B cell (primary cell): ENCODE measurements around the gene TOGARAM2. TPM values are rescaled to one million over a fixed set of nuclear protein-coding genes. Genes with fewer than 3 reads are reported as not detected.
"Not testable (repeated sequence)": the region's sequence is repeated elsewhere in the genome, so short reads cannot be mapped to it uniquely, and the experiment has no call there.

Source experiments
- ATAC-seq: fragments of 200-7000 bp; cut with Tn5 transposase; one replicate; pipeline ENCODE4 v1.10.0; 2021; ENCODE audit warnings: low read depth, mild to moderate bottlenecking, moderate number of reproducible peaks, moderate library complexity
- CTCF ChIA-PET: fragments of 350-600 bp; sonication (Branson Sonifier 250); formaldehyde crosslinking; loops from one replicate; lab custom pipeline; 2021; ENCODE audit warnings: antibody characterized with exemption, inconsistent platforms; lab: Charles Lee
- POLR2A ChIA-PET: fragments of 350-600 bp; sonication (Branson Sonifier 250); formaldehyde crosslinking; loops from one replicate; lab custom pipeline; 2021; ENCODE audit warnings: antibody characterized with exemption; lab: Charles Lee
- DNase-seq: peaks from one replicate; pipeline ENCODE4 v3.0.0; 2013
- H2AFZ ChIP-seq: 2 replicates; pipeline ENCODE4 v1.6.1; 2012; ENCODE audit warnings: mild to moderate bottlenecking, low read depth, low read length; ENCODE audit not compliant: insufficient read depth, poor library complexity, severe bottlenecking
- H3K27ac ChIP-seq, 2 donors: 1 replicate in 1 of 2; 2 replicates in 1 of 2; pipeline ENCODE4 v1.5.1; 2012 to 2013; ENCODE audit warnings: low read length in 2 of 2, mild to moderate bottlenecking in 2 of 2, moderate library complexity in 1 of 2
- H3K27me3 ChIP-seq, 4 experiments: fragments of 200-600 bp in 1 of 4; sonication (generic) in 1 of 4; replicated peaks in 1 of 4; 1 replicate in 2 of 4; 2 replicates in 2 of 4; pipeline versions ENCODE4 v1.6.1 to v1.7.0; 2013 to 2016; ENCODE audit warnings: low read length in 3 of 4, mild to moderate bottlenecking in 2 of 4, mixed read lengths in 1 of 4, moderate library complexity in 1 of 4; ENCODE audit not compliant: insufficient read depth in 4 of 4, control insufficient read depth in 3 of 4; ENCODE audit errors: control extremely low read depth in 1 of 4
- H3K36me3 ChIP-seq, 2 experiments: replicated peaks in 1 of 2; 1 replicate in 1 of 2; 2 replicates in 1 of 2; pipeline versions ENCODE4 v1.6.1 to v1.7.1; 2013; ENCODE audit warnings: low read length in 1 of 2; ENCODE audit not compliant: insufficient read depth in 2 of 2, control insufficient read depth in 1 of 2; ENCODE audit errors: control extremely low read depth in 1 of 2, extremely low read depth in 1 of 2
- H3K4me1 ChIP-seq, 2 donors: fragments of 200-600 bp in 1 of 2; sonication (generic) in 1 of 2; 1 replicate in 1 of 2; 2 replicates in 1 of 2; pipeline versions ENCODE4 v1.5.1 to v1.6.1; 2013 to 2017; ENCODE audit warnings: low read length in 2 of 2; ENCODE audit not compliant: control insufficient read depth in 2 of 2, insufficient read depth in 2 of 2
- H3K4me2 ChIP-seq: replicated peaks from 2 replicates; pipeline ENCODE3; 2012; ENCODE audit warnings: mild to moderate bottlenecking, low read depth, low read length; ENCODE audit not compliant: poor library complexity, severe bottlenecking
- H3K4me3 ChIP-seq, 5 experiments: fragments of 200-600 bp in 1 of 5; sonication (generic) in 1 of 5; 1 replicate in 3 of 5; 2 replicates in 2 of 5; pipeline versions ENCODE4 v1.5.1 to v1.7.0; 2011 to 2016; ENCODE audit warnings: low read length in 4 of 5, mild to moderate bottlenecking in 4 of 5, low read depth in 2 of 5, control low read depth in 1 of 5, moderate library complexity in 1 of 5; ENCODE audit not compliant: insufficient read depth in 1 of 5; ENCODE audit errors: control extremely low read depth in 1 of 5, extremely low read depth in 1 of 5
- H3K79me2 ChIP-seq: fragments of 200-600 bp; sonication (generic); one replicate; pipeline ENCODE4 v1.6.0; 2016; ENCODE audit warnings: low read length; ENCODE audit not compliant: control insufficient read depth, insufficient read depth
- H3K9ac ChIP-seq: fragments of 200-600 bp; sonication (generic); 2 replicates; pipeline ENCODE4 v1.6.1; 2017; ENCODE audit warnings: mild to moderate bottlenecking, low read length, moderate library complexity
- H3K9me3 ChIP-seq, 3 donors: one replicate each; pipeline versions ENCODE4 v1.6.1 to v1.7.1; 2013; ENCODE audit warnings: low read length in 2 of 3; ENCODE audit not compliant: control insufficient read depth in 2 of 3, insufficient read depth in 1 of 3; ENCODE audit errors: control extremely low read depth in 1 of 3
- H4K20me1 ChIP-seq: 2 replicates; pipeline ENCODE4 v1.6.0; 2012; ENCODE audit warnings: mild to moderate bottlenecking, low read length; ENCODE audit not compliant: insufficient read depth, control insufficient read depth, poor library complexity, severe bottlenecking
- H3K27ac Mint-ChIP-seq: one replicate; pipeline ENCODE4 v1.8.0; 2021; ENCODE audit warnings: mixed read lengths
- H3K27me3 Mint-ChIP-seq: one replicate; pipeline ENCODE4 v1.8.0; 2021; ENCODE audit warnings: mixed read lengths
- H3K4me1 Mint-ChIP-seq: one replicate; pipeline ENCODE4 v1.8.0; 2021; ENCODE audit warnings: mixed read lengths
- H3K4me3 Mint-ChIP-seq: one replicate; pipeline ENCODE4 v1.8.0; 2021; ENCODE audit warnings: mixed read lengths
- H3K9me3 Mint-ChIP-seq: one replicate; pipeline ENCODE4 v1.8.0; 2022; ENCODE audit warnings: mixed read lengths; ENCODE audit not compliant: insufficient read depth
- CTCF ChIP-seq: fragments of 200-600 bp; IDR thresholded peaks from one replicate; pipeline ENCODE4 v1.8.0; 2022; ENCODE audit warnings: antibody characterized with exemption, mild to moderate bottlenecking
- EZH2 ChIP-seq: IDR thresholded peaks from 2 replicates; pipeline ENCODE4 v1.6.1; 2012; ENCODE audit warnings: borderline replicate concordance, low read depth, mild to moderate bottlenecking, moderate library complexity, low read length; ENCODE audit not compliant: insufficient read depth, poor library complexity, severe bottlenecking
- WGBS: methylation state at CpG from one replicate; pipeline ENCODE4 v1.1.5; 2013; ENCODE audit warnings: missing lambda C conversion rate; ENCODE audit not compliant: insufficient coverage; 5-methylcytosine and 5-hydroxymethylcytosine counted together
- intact Hi-C: fragments of 100-400 bp; cut with micrococcal nuclease; formaldehyde crosslinking; loops from one replicate; pipeline ENCODE4 v1.10.0; 2022
- polyA plus RNA-seq: library from polyadenylated mRNA; depleted of rRNA; stranded (reverse); fragments of >200 nt; gene quantifications from 2 replicates; pipeline ENCODE4 v1.2.3, GENCODE V29; 2012
- total RNA-seq, 2 donors: library from RNA; stranded (reverse); fragments of 120-200 nt in 1 of 2; gene quantifications; 1 replicate in 1 of 2; 2 replicates in 1 of 2; pipeline versions ENCODE4 v1.2.3 to v1.2.4, GENCODE V29; 2013 to 2022

TOGARAM2 gene
- total and polyA plus RNA-seq, 2 donors (not counting 1 experiment from before 2014, with no cell fraction given): 0.25 to 0.61 TPM

GRCh38 chr2:29084554-29084953 is 103.5 kb downstream of the TOGARAM2 start:
- no peak overlapping the region for H3K4me3 ChIP-seq
- H3K27ac Mint-ChIP-seq: no peak overlapping the region
- TF ChIP-seq EZH2: no peak
- no peak for TF ChIP-seq CTCF
- ATAC-seq (no peak), DNase-seq (no peak)
- H2AFZ ChIP-seq: no peak overlapping the region
- no peak overlapping the region for H3K9ac ChIP-seq
- H3K9me3 ChIP-seq: peaks cover 0 to 17% (median 9%) of the 10 kb centered on the region in 3 donors
- POLR2A ChIA-PET: no interaction called here
- no peaks in the 10 kb centered on the region for H3K79me2 ChIP-seq
- H3K9me3 Mint-ChIP-seq: peaks cover 3% of the 10 kb centered on the region
- no peak overlapping the region for H3K4me2 ChIP-seq
- intact Hi-C loops: no loop called here
- WGBS: 100% methylated on average over 1 of the region's 1 CpG
- peaks cover 4% of the 10 kb centered on the region for H3K4me1 Mint-ChIP-seq
- peaks cover 19% of the 10 kb centered on the region for H3K27me3 Mint-ChIP-seq
- H4K20me1 ChIP-seq: no peaks in the 10 kb centered on the region
- H3K4me1 ChIP-seq: no peaks in the 10 kb centered on the region
- CTCF ChIA-PET: no interaction called here
- peaks cover 0 to 3% (median 0%) of the 10 kb centered on the region in 4 experiments for H3K27me3 ChIP-seq
- no peak overlapping the region for H3K27ac ChIP-seq
- H3K36me3 ChIP-seq: no peaks in the 10 kb centered on the region
- H3K4me3 Mint-ChIP-seq: no peak overlapping the region

- ATAC-seq, H3K4me1 Mint-ChIP-seq, H3K9me3 Mint-ChIP-seq, H3K4me2 ChIP-seq, H3K4me3 ChIP-seq, H3K27ac ChIP-seq, H3K4me3 Mint-ChIP-seq, H3K79me2 ChIP-seq, CTCF ChIA-PET, POLR2A ChIA-PET, H3K36me3 ChIP-seq, H3K9ac ChIP-seq, H3K4me1 ChIP-seq, DNase-seq, H3K27ac Mint-ChIP-seq, H2AFZ ChIP-seq, intact Hi-C loops, H3K9me3 ChIP-seq, H4K20me1 ChIP-seq, H3K27me3 ChIP-seq: not testable (repeated sequence)
- WGBS: 90% methylated on average over 7 of the region's 7 CpGs
- peaks cover 20% of the 10 kb centered on the region for H3K27me3 Mint-ChIP-seq
Measured at GRCh38 chr2:29090311-29090710, 109.2 kb downstream of the TOGARAM2 start.
